GM21529 (cell line): ENCODE measurements around the gene TBC1D8.

Experiments used
- ATAC-seq: cut with Tn5 transposase; IDR thresholded peaks from one replicate; pipeline ENCODE4 v1.9.1; 2021; ENCODE audit not compliant: unreplicated experiment

Gene TBC1D8

GRCh38 chr2:101037161-101037755, 113.9 kb downstream of the TBC1D8 start:
- no peak for ATAC-seq

- ATAC-seq: no peak
Measured at GRCh38 chr2:101036562-101036961, 114.6 kb downstream of the TBC1D8 start.

GRCh38 chr2:101032084-101032776, 119.0 kb downstream of the TBC1D8 start:
- ATAC-seq: no peak

DNA sequence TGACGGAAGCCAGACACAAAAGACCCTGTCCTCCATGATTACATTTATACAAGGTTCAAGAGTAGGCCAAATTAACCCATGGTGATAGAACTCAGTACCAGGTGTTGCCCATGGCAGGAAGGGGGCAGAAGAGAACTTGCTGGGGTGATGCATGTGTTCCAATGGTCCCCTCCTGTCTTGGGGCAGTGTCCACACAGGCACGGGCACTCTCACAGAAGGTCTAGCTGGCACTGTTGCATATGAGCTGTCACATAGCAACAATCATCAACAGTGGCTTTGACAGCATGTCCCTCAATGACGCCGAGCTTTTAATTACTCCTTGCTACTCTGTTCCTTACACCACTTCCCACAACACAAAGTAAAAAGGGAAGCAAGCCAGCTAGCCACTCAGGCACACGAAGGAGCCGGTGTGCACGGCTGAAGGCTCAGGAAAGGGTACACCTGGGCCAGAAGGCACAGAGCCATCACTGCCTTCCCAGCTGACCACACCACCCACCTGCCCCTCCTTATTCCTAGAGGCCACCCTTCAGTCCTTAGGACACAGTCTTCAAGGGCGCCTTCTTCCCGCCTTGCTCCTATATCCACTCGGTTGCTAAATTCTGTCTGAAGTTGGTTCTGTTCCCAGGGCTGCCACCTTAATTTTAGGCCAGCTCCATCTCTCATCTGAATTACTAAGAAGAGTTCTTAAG, 120.2 kb downstream of the TBC1D8 start:
- no peak for ATAC-seq

DNA sequence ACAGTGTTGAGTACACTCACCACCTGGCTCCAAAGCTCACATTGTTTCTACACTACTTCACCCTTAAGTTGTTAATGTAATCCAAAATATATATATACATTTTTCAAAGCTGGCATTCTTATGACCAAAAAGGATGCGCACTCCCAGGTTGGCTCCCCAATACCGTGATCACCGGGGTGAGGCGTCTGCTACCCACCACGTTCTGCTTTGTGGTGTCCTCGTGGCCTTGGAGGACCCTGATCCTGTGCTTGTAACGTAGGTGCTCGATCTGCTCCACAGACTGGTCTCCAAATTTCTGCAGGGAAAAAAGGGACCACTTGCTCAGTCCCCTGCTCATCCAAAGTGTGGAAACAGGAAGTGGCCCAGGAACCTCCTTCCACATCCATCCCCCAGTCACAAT, 123.3 kb downstream of the TBC1D8 start:
- no peak for ATAC-seq

- ATAC-seq: no peak
Measured at GRCh38 chr2:101026923-101027469, 124.2 kb downstream of the TBC1D8 start.

DNA sequence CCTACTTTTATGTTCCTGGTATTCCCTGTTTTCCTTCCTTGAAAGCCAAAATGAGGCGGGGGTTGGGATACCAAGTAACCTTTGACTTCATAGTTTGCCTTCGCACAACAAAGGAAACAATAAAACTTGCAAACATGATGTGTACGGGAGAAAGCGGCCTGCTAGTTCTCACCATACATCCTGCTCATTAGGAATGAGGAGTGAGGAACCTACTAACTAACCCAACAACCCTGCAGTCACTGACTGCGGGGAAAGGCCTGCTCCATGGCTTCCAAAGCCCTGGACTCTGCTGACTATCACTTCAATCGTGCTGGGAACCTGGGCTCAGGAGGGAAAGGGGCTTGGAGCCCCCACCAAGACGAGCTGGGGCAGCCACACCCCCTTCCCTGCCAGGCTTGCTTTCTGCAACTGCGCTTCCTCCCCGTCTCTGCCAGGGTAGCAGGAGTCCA, 124.9 kb downstream of the TBC1D8 start:
- ATAC-seq: no peak

DNA sequence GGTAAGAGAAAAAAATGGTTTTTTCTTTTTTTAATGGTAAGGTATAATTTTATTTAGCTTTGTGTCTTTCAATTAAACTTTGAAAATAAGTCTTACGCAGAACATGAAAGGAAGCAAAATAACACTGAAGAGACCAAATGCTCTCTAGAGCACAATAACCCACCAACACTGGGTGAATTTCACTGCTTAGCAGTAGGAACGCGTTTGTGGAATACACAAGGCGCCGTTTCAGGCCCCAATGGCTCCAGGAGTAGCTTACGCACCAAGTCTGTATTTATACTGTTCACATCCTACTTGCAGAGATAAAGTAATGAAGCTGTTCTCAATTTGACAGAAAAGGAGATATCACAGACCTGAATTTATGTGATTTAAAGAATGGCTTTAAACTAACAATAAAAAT, 125.6 kb downstream of the TBC1D8 start:
- no peak for ATAC-seq

- no peak for ATAC-seq
Measured at GRCh38 chr2:101023327-101024107, 127.7 kb downstream of the TBC1D8 start.

GRCh38 chr2:101022221-101022620, 129.0 kb downstream of the TBC1D8 start:
- no peak for ATAC-seq

GRCh38 chr2:101018934-101019333, 132.2 kb downstream of the TBC1D8 start:
- no peak for ATAC-seq

DNA sequence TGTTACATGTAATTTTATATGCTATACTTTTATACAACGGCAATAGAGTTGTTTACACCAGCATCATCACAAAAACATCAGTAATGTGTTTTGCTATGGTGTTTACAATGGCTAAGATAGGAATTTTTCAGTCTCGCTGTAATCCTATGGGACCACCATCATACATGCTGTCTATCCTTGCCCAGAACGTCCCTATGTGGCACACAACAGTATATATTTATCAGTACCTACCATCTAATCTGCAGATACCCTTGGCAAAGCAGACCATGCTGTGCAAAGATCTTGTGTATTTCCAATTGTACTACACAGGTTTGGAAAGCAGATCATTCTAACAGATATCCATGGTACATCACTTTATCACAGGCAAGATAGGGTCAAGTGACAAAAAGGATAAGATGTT, 133.8 kb downstream of the TBC1D8 start:
- no peak for ATAC-seq

DNA sequence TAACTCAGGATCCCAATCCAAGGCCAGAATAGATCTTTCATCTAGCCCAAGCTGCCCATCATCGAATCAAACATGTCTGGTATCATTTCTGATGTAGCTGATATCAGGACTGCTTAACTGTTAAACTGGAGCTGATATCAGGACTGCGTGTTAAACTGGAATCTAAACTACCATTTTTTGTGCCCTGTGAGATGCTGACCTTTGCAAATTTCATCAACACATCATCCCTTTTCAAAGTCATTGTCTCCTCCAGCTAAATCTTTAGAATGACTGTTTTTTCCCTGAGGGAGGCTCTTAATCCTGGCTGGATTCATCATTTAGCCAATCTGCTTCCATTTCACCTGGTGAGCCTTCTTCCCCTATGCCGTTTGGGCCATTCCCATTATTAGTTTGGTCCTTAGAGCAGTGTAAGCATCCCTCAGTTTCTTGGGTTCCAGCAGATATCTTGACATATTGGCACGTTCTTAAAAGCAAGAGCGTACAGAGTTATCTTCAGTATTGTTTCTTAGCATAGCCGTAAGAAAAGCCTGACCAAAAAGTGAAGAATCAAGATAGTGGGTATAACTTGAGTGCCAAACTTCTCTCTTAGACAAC, 136.8 kb downstream of the TBC1D8 start:
- no peak for ATAC-seq

DNA sequence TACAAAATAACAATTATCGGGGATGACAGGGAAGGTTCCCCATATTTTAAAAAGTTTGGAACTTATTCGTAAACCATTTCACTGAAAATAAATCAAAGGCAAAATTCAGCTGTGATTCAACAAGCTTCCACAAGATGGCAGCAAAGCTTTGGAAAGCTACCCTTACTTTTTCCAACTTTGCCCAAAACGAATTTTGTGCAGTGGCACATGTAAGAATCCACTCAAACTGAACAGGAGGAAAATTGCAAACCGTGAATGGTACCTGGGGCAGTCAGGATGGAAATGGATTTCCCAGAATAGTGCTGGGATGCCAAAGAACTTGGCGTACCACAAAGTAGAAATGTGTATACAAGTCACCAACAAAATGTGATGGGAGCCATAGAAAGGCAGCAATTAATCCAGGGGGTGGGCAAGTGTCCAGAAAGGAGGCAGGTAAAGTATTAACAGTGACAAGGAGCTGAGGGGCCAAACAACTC, 138.4 kb downstream of the TBC1D8 start:
- ATAC-seq: no peak

GRCh38 chr2:101012054-101012705, 139.0 kb downstream of the TBC1D8 start:
- peak; percentile 95 for ATAC-seq

DNA sequence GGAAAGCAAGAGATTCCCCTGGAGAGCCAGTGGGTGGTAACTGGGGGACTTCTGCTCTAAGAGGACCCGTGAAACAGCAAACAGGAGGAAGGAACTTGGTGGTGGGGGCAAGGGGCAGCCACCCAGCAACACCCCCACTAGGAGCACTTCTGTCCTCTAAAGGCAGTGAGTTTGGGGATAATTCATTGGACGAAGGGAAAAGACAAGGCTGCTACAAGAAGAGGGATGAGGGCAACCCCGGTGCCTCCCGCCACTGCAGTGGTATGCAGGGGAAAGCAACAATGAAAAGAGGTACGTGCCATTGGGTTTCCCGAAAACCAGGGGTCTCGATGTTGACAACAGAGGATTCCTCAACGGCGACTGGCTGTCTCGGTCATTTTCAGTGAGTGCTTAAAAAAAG, 140.0 kb downstream of the TBC1D8 start:
- no peak for ATAC-seq

GRCh38 chr2:101007415-101008345, 143.5 kb downstream of the TBC1D8 start:
- no peak for ATAC-seq

- no peak for ATAC-seq
Measured at GRCh38 chr2:101006065-101006715, 145.0 kb downstream of the TBC1D8 start.
